Fibroblast of pulmonary artery (primary cell): ENCODE data around the gene CTTNBP2.

Experiments used
- DNase-seq: peaks from one replicate; pipeline ENCODE4 v3.0.0-alpha.2; 2010; ENCODE audit warnings: low read depth
- H3K4me3 ChIP-seq: replicated peaks from 2 replicates; pipeline ENCODE4 v1.5.1; 2011; ENCODE audit warnings: low read depth, mild to moderate bottlenecking, control low read depth, low read length, moderate library complexity
- TF ChIP-seq, protein P1 (sequence below): IDR thresholded peaks from 2 replicates; pipeline ENCODE4 v1.5.1; 2011; ENCODE audit warnings: mild to moderate bottlenecking, control low read depth, low read length, inconsistent platforms; ENCODE audit errors: missing control alignments

Gene CTTNBP2, protein sequence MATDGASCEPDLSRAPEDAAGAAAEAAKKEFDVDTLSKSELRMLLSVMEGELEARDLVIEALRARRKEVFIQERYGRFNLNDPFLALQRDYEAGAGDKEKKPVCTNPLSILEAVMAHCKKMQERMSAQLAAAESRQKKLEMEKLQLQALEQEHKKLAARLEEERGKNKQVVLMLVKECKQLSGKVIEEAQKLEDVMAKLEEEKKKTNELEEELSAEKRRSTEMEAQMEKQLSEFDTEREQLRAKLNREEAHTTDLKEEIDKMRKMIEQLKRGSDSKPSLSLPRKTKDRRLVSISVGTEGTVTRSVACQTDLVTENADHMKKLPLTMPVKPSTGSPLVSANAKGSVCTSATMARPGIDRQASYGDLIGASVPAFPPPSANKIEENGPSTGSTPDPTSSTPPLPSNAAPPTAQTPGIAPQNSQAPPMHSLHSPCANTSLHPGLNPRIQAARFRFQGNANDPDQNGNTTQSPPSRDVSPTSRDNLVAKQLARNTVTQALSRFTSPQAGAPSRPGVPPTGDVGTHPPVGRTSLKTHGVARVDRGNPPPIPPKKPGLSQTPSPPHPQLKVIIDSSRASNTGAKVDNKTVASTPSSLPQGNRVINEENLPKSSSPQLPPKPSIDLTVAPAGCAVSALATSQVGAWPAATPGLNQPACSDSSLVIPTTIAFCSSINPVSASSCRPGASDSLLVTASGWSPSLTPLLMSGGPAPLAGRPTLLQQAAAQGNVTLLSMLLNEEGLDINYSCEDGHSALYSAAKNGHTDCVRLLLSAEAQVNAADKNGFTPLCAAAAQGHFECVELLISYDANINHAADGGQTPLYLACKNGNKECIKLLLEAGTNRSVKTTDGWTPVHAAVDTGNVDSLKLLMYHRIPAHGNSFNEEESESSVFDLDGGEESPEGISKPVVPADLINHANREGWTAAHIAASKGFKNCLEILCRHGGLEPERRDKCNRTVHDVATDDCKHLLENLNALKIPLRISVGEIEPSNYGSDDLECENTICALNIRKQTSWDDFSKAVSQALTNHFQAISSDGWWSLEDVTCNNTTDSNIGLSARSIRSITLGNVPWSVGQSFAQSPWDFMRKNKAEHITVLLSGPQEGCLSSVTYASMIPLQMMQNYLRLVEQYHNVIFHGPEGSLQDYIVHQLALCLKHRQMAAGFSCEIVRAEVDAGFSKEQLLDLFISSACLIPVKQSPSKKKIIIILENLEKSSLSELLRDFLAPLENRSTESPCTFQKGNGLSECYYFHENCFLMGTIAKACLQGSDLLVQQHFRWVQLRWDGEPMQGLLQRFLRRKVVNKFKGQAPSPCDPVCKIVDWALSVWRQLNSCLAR (N-terminal part only)

DNA sequence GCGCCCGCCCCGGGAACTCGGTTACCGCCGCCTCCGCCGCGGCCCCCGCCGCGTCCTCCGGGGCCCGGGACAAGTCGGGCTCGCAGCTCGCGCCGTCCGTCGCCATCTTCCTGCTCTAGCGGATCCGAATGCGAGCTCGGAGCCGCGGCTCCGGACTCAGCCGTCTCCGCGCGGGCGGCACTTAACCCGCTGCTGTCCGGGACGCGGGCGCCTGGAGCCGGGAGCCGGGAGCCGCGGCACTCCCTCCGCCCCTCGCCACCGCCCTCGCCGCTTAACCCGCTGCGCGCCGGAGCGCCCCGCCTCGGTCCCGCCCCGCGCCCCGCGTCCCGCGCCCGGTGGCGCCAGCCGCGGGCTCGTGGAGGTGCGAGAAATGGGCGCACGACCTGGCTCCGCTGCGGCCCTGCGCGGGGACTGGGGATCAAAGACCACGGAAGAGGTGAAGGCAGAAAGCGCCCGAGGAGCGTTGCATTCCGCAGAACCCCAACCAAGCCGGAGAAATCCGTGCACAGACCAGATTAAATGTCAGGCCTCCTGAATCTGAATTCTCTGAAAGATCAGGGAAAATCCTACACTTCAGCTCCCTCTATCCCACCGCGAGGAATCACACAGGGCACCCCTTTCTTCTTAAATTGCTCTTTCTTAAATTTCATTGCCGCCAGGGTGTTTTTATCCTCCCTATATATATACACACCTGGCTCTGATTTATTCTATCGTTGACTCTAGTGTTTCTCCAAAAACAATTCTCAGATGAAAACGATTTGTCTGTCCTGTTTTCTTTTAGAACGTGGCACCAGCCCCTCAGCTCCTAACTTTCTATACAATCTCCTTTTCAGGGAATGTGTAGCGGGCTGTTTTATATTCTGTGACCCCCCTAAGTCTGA is at the start of gene CTTNBP2:
Gene CTTNBP2, minus strand, starts transcription at position 132 of the 881 bp plus-strand sequence. Its CDS starts 26 bp downstream, at position 106.
- peak; percentile 44 for DNase-seq
- TF ChIP-seq, protein P1, sequence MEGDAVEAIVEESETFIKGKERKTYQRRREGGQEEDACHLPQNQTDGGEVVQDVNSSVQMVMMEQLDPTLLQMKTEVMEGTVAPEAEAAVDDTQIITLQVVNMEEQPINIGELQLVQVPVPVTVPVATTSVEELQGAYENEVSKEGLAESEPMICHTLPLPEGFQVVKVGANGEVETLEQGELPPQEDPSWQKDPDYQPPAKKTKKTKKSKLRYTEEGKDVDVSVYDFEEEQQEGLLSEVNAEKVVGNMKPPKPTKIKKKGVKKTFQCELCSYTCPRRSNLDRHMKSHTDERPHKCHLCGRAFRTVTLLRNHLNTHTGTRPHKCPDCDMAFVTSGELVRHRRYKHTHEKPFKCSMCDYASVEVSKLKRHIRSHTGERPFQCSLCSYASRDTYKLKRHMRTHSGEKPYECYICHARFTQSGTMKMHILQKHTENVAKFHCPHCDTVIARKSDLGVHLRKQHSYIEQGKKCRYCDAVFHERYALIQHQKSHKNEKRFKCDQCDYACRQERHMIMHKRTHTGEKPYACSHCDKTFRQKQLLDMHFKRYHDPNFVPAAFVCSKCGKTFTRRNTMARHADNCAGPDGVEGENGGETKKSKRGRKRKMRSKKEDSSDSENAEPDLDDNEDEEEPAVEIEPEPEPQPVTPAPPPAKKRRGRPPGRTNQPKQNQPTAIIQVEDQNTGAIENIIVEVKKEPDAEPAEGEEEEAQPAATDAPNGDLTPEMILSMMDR: no peak
- peak within 1 kb of the TSS; percentile 50 for H3K4me3 ChIP-seq

DNA sequence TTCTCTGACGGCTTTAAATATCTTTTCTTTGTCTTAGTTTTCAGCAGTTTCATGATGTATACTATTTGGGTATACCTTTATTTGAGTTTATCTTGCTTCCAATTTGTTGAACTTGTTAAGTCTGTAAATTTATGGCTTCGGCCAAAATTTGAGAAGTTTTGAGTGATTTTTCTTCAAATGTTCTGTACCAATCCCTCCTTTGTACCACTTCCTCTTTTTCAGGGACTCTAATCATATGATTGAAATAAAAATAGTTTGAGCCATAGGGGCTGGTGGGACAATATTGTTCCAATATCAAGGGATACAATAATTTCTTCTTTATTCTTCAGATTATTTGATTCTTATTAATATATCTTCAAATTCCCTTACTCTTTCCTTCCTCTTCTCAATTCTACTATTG is 43.1 kb upstream of the CTTNBP2 start:
- no peak for DNase-seq
- TF ChIP-seq, protein P1: no peak
- no peak overlapping the region for H3K4me3 ChIP-seq

DNA sequence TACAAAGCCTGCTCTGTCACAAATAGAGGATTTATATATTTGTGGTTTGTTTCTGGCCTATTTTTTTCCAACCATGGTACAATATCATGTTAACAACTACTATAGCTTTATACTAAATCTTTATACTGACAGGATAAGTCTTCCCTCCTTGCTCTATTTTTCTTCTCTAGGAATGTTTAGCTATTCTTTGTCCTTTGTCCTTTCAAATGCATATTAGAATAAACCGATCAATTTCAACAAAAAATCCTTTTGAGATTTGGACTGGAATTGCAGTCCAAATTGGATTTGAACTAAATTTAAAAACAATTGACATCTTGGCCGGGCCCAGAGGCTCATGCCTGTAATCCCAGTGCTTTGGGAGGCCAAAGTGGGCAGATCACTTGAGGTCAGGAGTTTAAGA is 39.2 kb upstream of the CTTNBP2 start:
- TF ChIP-seq, protein P1: no peak
- H3K4me3 ChIP-seq: no peak overlapping the region
- no peak for DNase-seq

DNA sequence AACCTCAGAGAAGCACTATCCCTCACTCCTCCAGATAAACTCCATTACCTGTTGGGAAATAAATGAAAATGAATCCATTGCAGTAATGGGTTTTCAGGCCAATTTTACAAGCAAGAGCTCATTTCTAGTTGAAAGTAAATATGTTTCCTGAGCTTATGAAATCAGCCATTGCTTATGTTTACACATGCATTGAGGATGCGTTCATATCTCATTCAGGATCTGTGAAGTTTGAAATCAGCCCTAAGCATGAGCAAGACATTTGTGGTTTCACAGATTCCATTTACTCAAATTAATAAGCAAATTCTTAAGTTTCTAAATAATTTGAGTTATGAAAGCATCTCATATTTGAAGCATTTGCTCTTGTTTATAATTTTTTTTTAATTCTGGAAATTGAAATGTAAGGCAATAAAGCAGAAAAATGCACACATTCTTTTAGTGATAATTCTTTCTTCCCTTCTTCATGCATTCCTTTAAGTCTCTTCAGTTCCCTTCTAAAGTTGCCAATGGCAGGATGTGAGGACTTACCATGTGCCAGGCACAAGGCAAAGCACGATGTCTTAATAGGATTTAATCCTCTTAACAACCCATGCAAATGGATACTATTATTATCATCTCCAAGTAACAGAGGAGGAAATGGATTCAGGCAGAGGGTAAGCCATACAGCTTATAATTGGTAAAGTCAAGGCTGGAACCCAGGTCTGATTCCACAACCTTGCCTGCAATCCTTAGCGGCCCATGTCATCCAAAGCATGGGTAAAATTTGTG is 35.0 kb upstream of the CTTNBP2 start:
- TF ChIP-seq, protein P1: no peak

DNA sequence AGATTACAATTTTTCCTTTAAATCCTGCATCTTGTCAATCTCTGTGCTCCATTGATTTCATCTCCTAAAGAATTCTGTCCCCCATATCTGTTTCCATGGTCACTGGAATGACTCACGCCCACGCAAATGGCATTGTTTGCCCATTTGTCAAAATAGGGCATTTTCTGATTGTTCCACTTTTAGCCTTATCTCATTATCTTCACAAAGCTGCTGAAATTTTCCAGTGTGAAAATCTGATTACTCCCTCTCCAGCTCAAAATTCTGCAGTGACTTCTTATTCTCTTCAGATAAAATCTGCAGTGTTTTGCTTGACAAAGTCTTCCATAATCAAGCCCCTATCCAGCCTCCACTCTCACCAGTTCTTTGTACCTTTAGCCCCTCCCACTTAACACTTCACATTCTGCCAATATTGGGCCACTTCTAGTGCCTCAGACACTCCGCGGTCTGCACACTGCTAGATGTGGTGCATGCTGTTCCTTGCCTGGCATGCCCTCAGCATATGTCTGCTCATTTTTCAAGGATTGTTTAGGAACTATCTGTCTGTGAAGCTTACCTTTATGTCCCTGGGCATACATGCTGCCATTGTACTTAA is 33.9 kb upstream of the CTTNBP2 start:
- no peak for DNase-seq
- no peak overlapping the region for H3K4me3 ChIP-seq
- TF ChIP-seq, protein P1: no peak

More for the DNA sequence above, 35.0 kb upstream of the CTTNBP2 start:
- H3K4me3 ChIP-seq: no peak overlapping the region
- DNase-seq: no peak
